ENCODE measurements around the gene ARMH3.

The ARMH3 gene

GRCh38 chr10:101974091-101974971 is 81.6 kb downstream of the ARMH3 start:
- no peak for DNase-seq

GRCh38 chr10:101972761-101973160 is 83.2 kb downstream of the ARMH3 start:
- no peak for DNase-seq

- DNase-seq: no peak
These were observed 86.5 kb downstream of the ARMH3 start for GRCh38 chr10:101969412-101969922.

- DNase-seq: no peak
These were observed 87.0 kb downstream of the ARMH3 start for GRCh38 chr10:101968940-101969321.

- no peak for DNase-seq
These were observed 87.6 kb downstream of the ARMH3 start for GRCh38 chr10:101968286-101968939.

GRCh38 chr10:101967713-101968112 is 88.3 kb downstream of the ARMH3 start:
- no peak for DNase-seq

- DNase-seq: no peak
These were observed 88.9 kb downstream of the ARMH3 start for GRCh38 chr10:101967119-101967518.

GRCh38 chr10:101965075-101965765 is 90.8 kb downstream of the ARMH3 start:
- no peak for DNase-seq

GRCh38 chr10:101961591-101962498 is 94.1 kb downstream of the ARMH3 start:
- DNase-seq: no peak

GRCh38 chr10:101960879-101961395 is 95.0 kb downstream of the ARMH3 start:
- DNase-seq: no peak

- DNase-seq: no peak
These were observed 96.5 kb downstream of the ARMH3 start for GRCh38 chr10:101959346-101959916.

GRCh38 chr10:101958691-101959090 is 97.3 kb downstream of the ARMH3 start:
- no peak for DNase-seq

GRCh38 chr10:101956898-101957297 is 99.1 kb downstream of the ARMH3 start:
- no peak for DNase-seq

- no peak for DNase-seq
These were observed 99.9 kb downstream of the ARMH3 start for GRCh38 chr10:101956117-101956516.

- DNase-seq: no peak
These were observed 103.8 kb downstream of the ARMH3 start for GRCh38 chr10:101952191-101952590.

- no peak for DNase-seq
These were observed 105.8 kb downstream of the ARMH3 start for GRCh38 chr10:101950213-101950612.

GRCh38 chr10:101941871-101942270 is 114.1 kb downstream of the ARMH3 start:
- no peak for DNase-seq

- no peak for DNase-seq
These were observed 115.1 kb downstream of the ARMH3 start for GRCh38 chr10:101940916-101941315.

GRCh38 chr10:101939729-101940128 is 116.2 kb downstream of the ARMH3 start:
- no peak for DNase-seq

GRCh38 chr10:101939008-101939648 is 116.8 kb downstream of the ARMH3 start:
- DNase-seq: no peak
